Colonic mucosa (tissue), 4 donors: Measurements from ENCODE around the gene ALDH3A2. TPM values are rescaled to one million over a fixed set of nuclear protein-coding genes. Genes with fewer than 3 reads are reported as not detected.

Source experiments
- DNase-seq: peaks from one replicate; pipeline ENCODE4 v3.0.0-alpha.2; 2020
- H3K27ac ChIP-seq: fragments of 200-600 bp; one replicate; pipeline ENCODE4 v1.8.0; 2021
- H3K27me3 ChIP-seq: fragments of 200-600 bp; one replicate; pipeline ENCODE4 v1.8.0; 2021
- H3K36me3 ChIP-seq: fragments of 200-600 bp; one replicate; pipeline ENCODE4 v1.8.0; 2021
- H3K4me1 ChIP-seq: fragments of 200-600 bp; one replicate; pipeline ENCODE4 v1.8.0; 2021; ENCODE audit warnings: mild to moderate bottlenecking
- H3K4me3 ChIP-seq: fragments of 200-600 bp; one replicate; pipeline ENCODE4 v1.8.0; 2021
- H3K9ac ChIP-seq, 2 donors: one replicate each; pipeline ENCODE4 v1.7.0; 2013; ENCODE audit warnings: control low read depth in 2 of 2, low read depth in 2 of 2, low read length in 2 of 2
- H3K9me3 ChIP-seq: fragments of 200-600 bp; one replicate; pipeline ENCODE4 v1.8.0; 2021
- CTCF ChIP-seq: fragments of 200-600 bp; IDR thresholded peaks from one replicate; pipeline ENCODE4 v1.8.0; 2022; ENCODE audit warnings: antibody characterized with exemption, mild to moderate bottlenecking
- intact Hi-C: fragments of 100-400 bp; cut with DNase I; formaldehyde crosslinking; loops from one replicate; pipeline ENCODE4 v1.14.1; 2022
- total RNA-seq, 2 donors: library from RNA; stranded (reverse); fragmentation: NEBNext Ultra II Directional in 1 of 2; extraction: Animal tissue kit (Norgen Biotek cat#: 25700) in 1 of 2; gene quantifications; one replicate each; pipeline ENCODE4 v1.2.1, GENCODE V29; 2021
- donor health status: healthy.
- donor health status: DM: no; HTN: no; CAD: no.
- donor health status: DM: no; HTN: no; CAD: no.

Gene ALDH3A2
- total RNA-seq, 2 donors from 2014 or later: 115 to 144 TPM

- DNase-seq: no peak
- TF ChIP-seq CTCF: no peak
- Histone ChIP-seq H3K9me3 (no peaks in the 10 kb centered on the region), H3K36me3 (no peaks in the 10 kb centered on the region), H3K9ac (no peak overlapping the region), H3K4me1 (peaks cover 10% of the 10 kb centered on the region), H3K4me3 (no peak overlapping the region), H3K27ac (no peak overlapping the region), H3K27me3 (no peaks in the 10 kb centered on the region)
- intact Hi-C loops: loop anchor here (5.0 kb wide), 1 partner anchor 132 kb away; no protein-coding TSS in a partner anchor
Measured at GRCh38 chr17:19644493-19645210, 3.9 kb upstream of the ALDH3A2 start.

- TF ChIP-seq CTCF: peak; percentile 70
- Histone ChIP-seq H3K27me3 (no peaks in the 10 kb centered on the region), H3K4me3 (no peak overlapping the region), H3K9me3 (no peaks in the 10 kb centered on the region), H3K36me3 (no peaks in the 10 kb centered on the region), H3K4me1 (peaks cover 13% of the 10 kb centered on the region), H3K9ac (no peak overlapping the region), H3K27ac (no peak overlapping the region)
- intact Hi-C loops: loop anchor here (5.0 kb wide), 1 partner anchor 133 kb away; no protein-coding TSS in a partner anchor
- DNase-seq: peak; percentile 71
Measured at GRCh38 chr17:19645734-19646201, 2.8 kb upstream of the ALDH3A2 start.

- Histone ChIP-seq H3K9ac (peak overlapping the region in 1 of 2 donors; percentile 90), H3K4me1 (peaks cover 13% of the 10 kb centered on the region), H3K27me3 (no peaks in the 10 kb centered on the region), H3K4me3 (no peak overlapping the region), H3K36me3 (no peaks in the 10 kb centered on the region), H3K27ac (peak overlapping the region; percentile 87), H3K9me3 (no peaks in the 10 kb centered on the region)
- peak; percentile 40 for DNase-seq
- intact Hi-C loops: loop anchor here (5.0 kb wide), 1 partner anchor 135 kb away; no protein-coding TSS in a partner anchor
- TF ChIP-seq CTCF: no peak
Measured at GRCh38 chr17:19646788-19647696, 1.5 kb upstream of the ALDH3A2 start.

- Histone ChIP-seq H3K36me3 (no peaks in the 10 kb centered on the region), H3K9ac (peak overlapping the region; percentile 72 to 90), H3K27me3 (no peaks in the 10 kb centered on the region), H3K9me3 (no peaks in the 10 kb centered on the region), H3K27ac (peak overlapping the region; percentile 87), H3K4me3 (peak overlapping the region; percentile 72), H3K4me1 (peaks cover 13% of the 10 kb centered on the region)
- peak; percentile 65 for DNase-seq
- TF ChIP-seq CTCF: no peak
- intact Hi-C loops: loop anchor here (5.0 kb wide), 1 partner anchor 136 kb away; no protein-coding TSS in a partner anchor
Measured at GRCh38 chr17:19647697-19648474, 665 bp upstream of the ALDH3A2 start.

- no peaks in the 10 kb centered on the region for H3K27me3 ChIP-seq
- H3K4me1 ChIP-seq: peaks cover 13% of the 10 kb centered on the region
- intact Hi-C loops: loop anchor here (5.0 kb wide), 1 partner anchor 137 kb away; no protein-coding TSS in a partner anchor
- no peaks in the 10 kb centered on the region for H3K9me3 ChIP-seq
- peak overlapping the region; percentile 72 to 90 for H3K9ac ChIP-seq
- peak overlapping the region; percentile 87 for H3K27ac ChIP-seq
- no peaks in the 10 kb centered on the region for H3K36me3 ChIP-seq
- H3K4me3 ChIP-seq: peak overlapping the region; percentile 72
- no peak for TF ChIP-seq CTCF
- no peak for DNase-seq
Measured at GRCh38 chr17:19649274-19649541, 657 bp downstream of the ALDH3A2 start.
